HEK293 (cell line): ENCODE data around the gene ACVR1.

ENCODE experiments used
- CTCF ChIA-PET: fragments of 350-600 bp; formaldehyde crosslinking; extraction: SDS; loops from one replicate; lab custom pipeline; 2021; ENCODE audit warnings: antibody characterized with exemption; lab: Yijun Ruan, JAX
- POLR2A ChIA-PET: fragments of 300-600 bp; formaldehyde crosslinking; extraction: SDS; loops from one replicate; lab custom pipeline; 2020; ENCODE audit warnings: antibody characterized with exemption, inconsistent platforms; lab: Yijun Ruan, JAX
- H3K27ac ChIP-seq: fragments of 200-500 bp; sonication (Bioruptor generic); 2 replicates; pipeline ENCODE4 v1.5.1; 2014; ENCODE audit warnings: low read depth, low read length, control low read depth, inconsistent platforms; ENCODE audit errors: extremely low read depth
- H3K36me3 ChIP-seq, 2 experiments: fragments of 200-500 bp in 1 of 2; sonication (Bioruptor generic) in 1 of 2; 1 replicate in 1 of 2; 2 replicates in 1 of 2; pipeline ENCODE4 v1.5.1; 2014 to 2017; ENCODE audit warnings: inconsistent platforms in 2 of 2, low read length in 2 of 2; ENCODE audit not compliant: control insufficient read depth in 2 of 2, insufficient read depth in 1 of 2
- H3K4me1 ChIP-seq: fragments of 200-500 bp; sonication (Bioruptor generic); 2 replicates; pipeline ENCODE4 v1.5.1; 2014; ENCODE audit warnings: mild to moderate bottlenecking, low read length, inconsistent platforms; ENCODE audit not compliant: control insufficient read depth, insufficient read depth
- H3K4me3 ChIP-seq: 2 replicates; pipeline ENCODE4 v1.5.1; 2011; ENCODE audit warnings: low read depth, mild to moderate bottlenecking, control low read depth, low read length, moderate library complexity
- H3K9me3 ChIP-seq: fragments of 200-500 bp; sonication (Bioruptor generic); 2 replicates; pipeline ENCODE4 v1.5.1; 2014; ENCODE audit warnings: low read depth, low read length, inconsistent platforms; ENCODE audit not compliant: control insufficient read depth, insufficient read depth
- FEZF1 ChIP-seq: fragments of 450-650 bp; formaldehyde crosslinking; IDR thresholded peaks from 2 replicates; pipeline ENCODE4 v1.5.1; 2016; ENCODE audit warnings: missing biosample characterization, missing genetic modification characterization
- KLF7 ChIP-seq: fragments of 450-650 bp; formaldehyde crosslinking; IDR thresholded peaks from 2 replicates; pipeline ENCODE4 v1.5.1; 2016; ENCODE audit warnings: missing biosample characterization, missing genetic modification characterization, borderline replicate concordance
- PRDM1 ChIP-seq: fragments of 450-650 bp; formaldehyde crosslinking; IDR thresholded peaks from 2 replicates; pipeline ENCODE4; 2016; ENCODE audit warnings: missing biosample characterization, missing genetic modification characterization
- PRDM6 ChIP-seq: fragments of 450-650 bp; formaldehyde crosslinking; IDR thresholded peaks from 2 replicates; pipeline ENCODE4 v1.5.1; 2017; ENCODE audit warnings: missing biosample characterization, missing genetic modification characterization
- ZFP3 ChIP-seq: fragments of 450-650 bp; formaldehyde crosslinking; IDR thresholded peaks from 2 replicates; pipeline ENCODE4 v1.5.1; 2016; ENCODE audit warnings: low read depth, missing biosample characterization, missing genetic modification characterization
- ZFP41 ChIP-seq: fragments of 450-650 bp; formaldehyde crosslinking; IDR thresholded peaks from 2 replicates; pipeline ENCODE4 v1.5.1; 2016; ENCODE audit warnings: missing biosample characterization, missing genetic modification characterization, borderline replicate concordance
- ZNF121 ChIP-seq: fragments of 450-650 bp; formaldehyde crosslinking; IDR thresholded peaks from 2 replicates; pipeline ENCODE4 v1.5.1; 2016; ENCODE audit warnings: missing biosample characterization, missing genetic modification characterization
- ZNF19 ChIP-seq: fragments of 450-650 bp; formaldehyde crosslinking; IDR thresholded peaks from 2 replicates; pipeline ENCODE4; 2016; ENCODE audit warnings: missing biosample characterization, missing genetic modification characterization, low read depth
- ZNF280D ChIP-seq: fragments of 450-650 bp; formaldehyde crosslinking; IDR thresholded peaks from 2 replicates; pipeline ENCODE4 v1.5.1; 2016; ENCODE audit warnings: missing biosample characterization, missing genetic modification characterization
- ZNF416 ChIP-seq: fragments of 450-650 bp; formaldehyde crosslinking; IDR thresholded peaks from 2 replicates; pipeline ENCODE4 v1.5.1; 2016; ENCODE audit warnings: missing biosample characterization, missing genetic modification characterization
- ZNF571 ChIP-seq: fragments of 450-650 bp; formaldehyde crosslinking; IDR thresholded peaks from 2 replicates; pipeline ENCODE4 v1.5.0; 2017; ENCODE audit warnings: missing biosample characterization, missing genetic modification characterization
- ZNF621 ChIP-seq: fragments of 450-650 bp; formaldehyde crosslinking; IDR thresholded peaks from 2 replicates; pipeline ENCODE4 v1.5.1; 2017; ENCODE audit warnings: missing biosample characterization, missing genetic modification characterization
- ZNF670 ChIP-seq: fragments of 450-650 bp; formaldehyde crosslinking; IDR thresholded peaks from 2 replicates; pipeline ENCODE4 v1.5.1; 2016; ENCODE audit warnings: missing biosample characterization, missing genetic modification characterization, low read depth
- ZNF677 ChIP-seq: fragments of 450-650 bp; IDR thresholded peaks from 2 replicates; pipeline ENCODE4 v1.5.0; 2018; ENCODE audit warnings: missing biosample characterization, mild to moderate bottlenecking, missing genetic modification characterization, moderate library complexity
- ZNF692 ChIP-seq: fragments of 450-650 bp; formaldehyde crosslinking; IDR thresholded peaks from 2 replicates; pipeline ENCODE4 v1.5.1; 2016; ENCODE audit warnings: missing biosample characterization, missing genetic modification characterization
- ZNF791 ChIP-seq: fragments of 450-650 bp; formaldehyde crosslinking; IDR thresholded peaks from 2 replicates; pipeline ENCODE4 v1.5.1; 2016; ENCODE audit warnings: missing biosample characterization, missing genetic modification characterization
- TF ChIP-seq, protein P1 (sequence below): fragments of 450-650 bp; formaldehyde crosslinking; IDR thresholded peaks from 2 replicates; pipeline ENCODE4 v1.5.1; 2016; ENCODE audit warnings: missing biosample characterization, missing genetic modification characterization

The ACVR1 gene

GRCh38 chr2:157900203-157900602 lies 24.1 kb upstream of the ACVR1 start:
- H3K4me3 ChIP-seq, result no peak overlapping the region
- POLR2A ChIA-PET, result no interaction called here
- no peak overlapping the region for H3K27ac ChIP-seq
- H3K9me3 ChIP-seq, result no peaks in the 10 kb centered on the region
- CTCF ChIA-PET, result no interaction called here
- no peaks in the 10 kb centered on the region for H3K4me1 ChIP-seq
- no peaks in the 10 kb centered on the region for H3K36me3 ChIP-seq
- no peak for TF ChIP-seq ZNF571
- TF ChIP-seq ZNF670 (tag by site-specific recombination), result no peak
- TF ChIP-seq PRDM6 (tag by site-specific recombination), result no peak
- no peak for TF ChIP-seq ZNF677
- TF ChIP-seq ZFP41 (tag by site-specific recombination), result no peak
- TF ChIP-seq ZNF416 (tag by site-specific recombination), result no peak
- TF ChIP-seq ZNF621 (tag by site-specific recombination), result no peak
- TF ChIP-seq, protein P1, sequence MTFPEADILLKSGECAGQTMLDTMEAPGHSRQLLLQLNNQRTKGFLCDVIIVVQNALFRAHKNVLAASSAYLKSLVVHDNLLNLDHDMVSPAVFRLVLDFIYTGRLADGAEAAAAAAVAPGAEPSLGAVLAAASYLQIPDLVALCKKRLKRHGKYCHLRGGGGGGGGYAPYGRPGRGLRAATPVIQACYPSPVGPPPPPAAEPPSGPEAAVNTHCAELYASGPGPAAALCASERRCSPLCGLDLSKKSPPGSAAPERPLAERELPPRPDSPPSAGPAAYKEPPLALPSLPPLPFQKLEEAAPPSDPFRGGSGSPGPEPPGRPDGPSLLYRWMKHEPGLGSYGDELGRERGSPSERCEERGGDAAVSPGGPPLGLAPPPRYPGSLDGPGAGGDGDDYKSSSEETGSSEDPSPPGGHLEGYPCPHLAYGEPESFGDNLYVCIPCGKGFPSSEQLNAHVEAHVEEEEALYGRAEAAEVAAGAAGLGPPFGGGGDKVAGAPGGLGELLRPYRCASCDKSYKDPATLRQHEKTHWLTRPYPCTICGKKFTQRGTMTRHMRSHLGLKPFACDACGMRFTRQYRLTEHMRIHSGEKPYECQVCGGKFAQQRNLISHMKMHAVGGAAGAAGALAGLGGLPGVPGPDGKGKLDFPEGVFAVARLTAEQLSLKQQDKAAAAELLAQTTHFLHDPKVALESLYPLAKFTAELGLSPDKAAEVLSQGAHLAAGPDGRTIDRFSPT (tag by site-specific recombination), result no peak

- POLR2A ChIA-PET, result interaction anchor here (1.3 kb wide), 1 partner anchor 20 kb away, joined by 3 read pairs; no protein-coding TSS in a partner anchor
- CTCF ChIA-PET, result no interaction called here
Observed at GRCh38 chr2:157899125-157899839, 23.2 kb upstream of the ACVR1 start.

More at GRCh38 chr2:157899125-157899839, 23.2 kb upstream of the ACVR1 start:
- Histone ChIP-seq H3K4me1 (no peaks in the 10 kb centered on the region), H3K4me3 (no peak overlapping the region), H3K36me3 (no peaks in the 10 kb centered on the region), H3K27ac (no peak overlapping the region), H3K9me3 (no peaks in the 10 kb centered on the region)
- TF ChIP-seq ZNF280D (no peak), ZNF19 (no peak), ZNF121 (tag by site-specific recombination) (no peak), KLF7 (no peak), ZNF692 (no peak), ZFP3 (tag by site-specific recombination) (no peak), FEZF1 (tag by site-specific recombination) (no peak), ZNF791 (tag by site-specific recombination) (no peak), PRDM1 (tag by site-specific recombination) (no peak)
